B cell (primary cell): Measurements from ENCODE around the gene SLC12A3. TPM values are rescaled to one million over a fixed set of nuclear protein-coding genes. Genes with fewer than 3 reads are reported as not detected.
A peak's percentile ranks its signal among the peaks of the same experiment; 100 is the strongest.

Source experiments
- ATAC-seq: fragments of 200-7000 bp; cut with Tn5 transposase; one replicate; pipeline ENCODE4 v1.10.0; 2021; ENCODE audit warnings: low read depth, mild to moderate bottlenecking, moderate number of reproducible peaks, moderate library complexity
- CTCF ChIA-PET: fragments of 350-600 bp; sonication (Branson Sonifier 250); formaldehyde crosslinking; loops from one replicate; lab custom pipeline; 2021; ENCODE audit warnings: antibody characterized with exemption, inconsistent platforms; lab: Charles Lee
- POLR2A ChIA-PET: fragments of 350-600 bp; sonication (Branson Sonifier 250); formaldehyde crosslinking; loops from one replicate; lab custom pipeline; 2021; ENCODE audit warnings: antibody characterized with exemption; lab: Charles Lee
- DNase-seq: peaks from one replicate; pipeline ENCODE4 v3.0.0; 2013
- H2AFZ ChIP-seq: 2 replicates; pipeline ENCODE4 v1.6.1; 2012; ENCODE audit warnings: mild to moderate bottlenecking, low read depth, low read length; ENCODE audit not compliant: insufficient read depth, poor library complexity, severe bottlenecking
- H3K27ac ChIP-seq, 2 donors: 1 replicate in 1 of 2; 2 replicates in 1 of 2; pipeline ENCODE4 v1.5.1; 2012 to 2013; ENCODE audit warnings: low read length in 2 of 2, mild to moderate bottlenecking in 2 of 2, moderate library complexity in 1 of 2
- H3K27me3 ChIP-seq, 4 experiments: fragments of 200-600 bp in 1 of 4; sonication (generic) in 1 of 4; replicated peaks in 1 of 4; 1 replicate in 2 of 4; 2 replicates in 2 of 4; pipeline versions ENCODE4 v1.6.1 to v1.7.0; 2013 to 2016; ENCODE audit warnings: low read length in 3 of 4, mild to moderate bottlenecking in 2 of 4, mixed read lengths in 1 of 4, moderate library complexity in 1 of 4; ENCODE audit not compliant: insufficient read depth in 4 of 4, control insufficient read depth in 3 of 4; ENCODE audit errors: control extremely low read depth in 1 of 4
- H3K36me3 ChIP-seq, 2 experiments: replicated peaks in 1 of 2; 1 replicate in 1 of 2; 2 replicates in 1 of 2; pipeline versions ENCODE4 v1.6.1 to v1.7.1; 2013; ENCODE audit warnings: low read length in 1 of 2; ENCODE audit not compliant: insufficient read depth in 2 of 2, control insufficient read depth in 1 of 2; ENCODE audit errors: control extremely low read depth in 1 of 2, extremely low read depth in 1 of 2
- H3K4me1 ChIP-seq, 2 donors: fragments of 200-600 bp in 1 of 2; sonication (generic) in 1 of 2; 1 replicate in 1 of 2; 2 replicates in 1 of 2; pipeline versions ENCODE4 v1.5.1 to v1.6.1; 2013 to 2017; ENCODE audit warnings: low read length in 2 of 2; ENCODE audit not compliant: control insufficient read depth in 2 of 2, insufficient read depth in 2 of 2
- H3K4me2 ChIP-seq: replicated peaks from 2 replicates; pipeline ENCODE3; 2012; ENCODE audit warnings: mild to moderate bottlenecking, low read depth, low read length; ENCODE audit not compliant: poor library complexity, severe bottlenecking
- H3K4me3 ChIP-seq, 5 experiments: fragments of 200-600 bp in 1 of 5; sonication (generic) in 1 of 5; 1 replicate in 3 of 5; 2 replicates in 2 of 5; pipeline versions ENCODE4 v1.5.1 to v1.7.0; 2011 to 2016; ENCODE audit warnings: low read length in 4 of 5, mild to moderate bottlenecking in 4 of 5, low read depth in 2 of 5, control low read depth in 1 of 5, moderate library complexity in 1 of 5; ENCODE audit not compliant: insufficient read depth in 1 of 5; ENCODE audit errors: control extremely low read depth in 1 of 5, extremely low read depth in 1 of 5
- H3K79me2 ChIP-seq: fragments of 200-600 bp; sonication (generic); one replicate; pipeline ENCODE4 v1.6.0; 2016; ENCODE audit warnings: low read length; ENCODE audit not compliant: control insufficient read depth, insufficient read depth
- H3K9ac ChIP-seq: fragments of 200-600 bp; sonication (generic); 2 replicates; pipeline ENCODE4 v1.6.1; 2017; ENCODE audit warnings: mild to moderate bottlenecking, low read length, moderate library complexity
- H3K9me3 ChIP-seq, 3 donors: one replicate each; pipeline versions ENCODE4 v1.6.1 to v1.7.1; 2013; ENCODE audit warnings: low read length in 2 of 3; ENCODE audit not compliant: control insufficient read depth in 2 of 3, insufficient read depth in 1 of 3; ENCODE audit errors: control extremely low read depth in 1 of 3
- H4K20me1 ChIP-seq: 2 replicates; pipeline ENCODE4 v1.6.0; 2012; ENCODE audit warnings: mild to moderate bottlenecking, low read length; ENCODE audit not compliant: insufficient read depth, control insufficient read depth, poor library complexity, severe bottlenecking
- H3K27ac Mint-ChIP-seq: one replicate; pipeline ENCODE4 v1.8.0; 2021; ENCODE audit warnings: mixed read lengths
- H3K27me3 Mint-ChIP-seq: one replicate; pipeline ENCODE4 v1.8.0; 2021; ENCODE audit warnings: mixed read lengths
- H3K4me1 Mint-ChIP-seq: one replicate; pipeline ENCODE4 v1.8.0; 2021; ENCODE audit warnings: mixed read lengths
- H3K4me3 Mint-ChIP-seq: one replicate; pipeline ENCODE4 v1.8.0; 2021; ENCODE audit warnings: mixed read lengths
- H3K9me3 Mint-ChIP-seq: one replicate; pipeline ENCODE4 v1.8.0; 2022; ENCODE audit warnings: mixed read lengths; ENCODE audit not compliant: insufficient read depth
- CTCF ChIP-seq: fragments of 200-600 bp; IDR thresholded peaks from one replicate; pipeline ENCODE4 v1.8.0; 2022; ENCODE audit warnings: antibody characterized with exemption, mild to moderate bottlenecking
- EZH2 ChIP-seq: IDR thresholded peaks from 2 replicates; pipeline ENCODE4 v1.6.1; 2012; ENCODE audit warnings: borderline replicate concordance, low read depth, mild to moderate bottlenecking, moderate library complexity, low read length; ENCODE audit not compliant: insufficient read depth, poor library complexity, severe bottlenecking
- WGBS: methylation state at CpG from one replicate; pipeline ENCODE4 v1.1.5; 2013; ENCODE audit warnings: missing lambda C conversion rate; ENCODE audit not compliant: insufficient coverage; 5-methylcytosine and 5-hydroxymethylcytosine counted together
- intact Hi-C: fragments of 100-400 bp; cut with micrococcal nuclease; formaldehyde crosslinking; loops from one replicate; pipeline ENCODE4 v1.10.0; 2022
- polyA plus RNA-seq: library from polyadenylated mRNA; depleted of rRNA; stranded (reverse); fragments of >200 nt; gene quantifications from 2 replicates; pipeline ENCODE4 v1.2.3, GENCODE V29; 2012
- total RNA-seq, 2 donors: library from RNA; stranded (reverse); fragments of 120-200 nt in 1 of 2; gene quantifications; 1 replicate in 1 of 2; 2 replicates in 1 of 2; pipeline versions ENCODE4 v1.2.3 to v1.2.4, GENCODE V29; 2013 to 2022

The SLC12A3 gene
- total and polyA plus RNA-seq, 2 donors (not counting 1 experiment from before 2014, with no cell fraction given) = 1.3 to 4.9 TPM

GRCh38 chr16:56931892-56932720, 67.1 kb downstream of the SLC12A3 start, which contains the start of gene HERPUD1:
TSS of gene HERPUD1 (plus strand) at chr16:56932142. CDS start at chr16:56932245, 103 bp downstream.
- Histone ChIP-seq H3K9ac (peak within 1 kb of the TSS; percentile 91), H3K9me3 (no peaks in the 10 kb centered on the region), H3K4me2 (peak within 1 kb of the TSS; percentile 79), H3K36me3 (peaks cover 14 to 35% of the 10 kb centered on the region in 2 experiments), H4K20me1 (peaks cover 51% of the 10 kb centered on the region), H3K79me2 (peaks cover 55% of the 10 kb centered on the region), H2AFZ (peak within 1 kb of the TSS; percentile 66), H3K27ac (peak within 1 kb of the TSS; percentile 98 to 99), H3K4me1 (peaks cover 60 to 66% of the 10 kb centered on the region in 2 donors), H3K27me3 (no peaks in the 10 kb centered on the region), H3K4me3 (peak within 1 kb of the TSS; percentile 88 to 98 (median 95))
- TF ChIP-seq CTCF (no peak), EZH2 (no peak)
- Mint-ChIP-seq H3K4me3 (peak within 1 kb of the TSS; percentile 92), H3K27me3 (no peaks in the 10 kb centered on the region), H3K4me1 (peaks cover 55% of the 10 kb centered on the region), H3K9me3 (no peaks in the 10 kb centered on the region), H3K27ac (peak within 1 kb of the TSS; percentile 96)
- ChIA-PET POLR2A (interaction anchor here (0.6 to 7.7 kb wide), 17 partner anchors 9 to 113 kb away, joined by 3 to 108 read pairs (median 6); partner anchors contain the start of gene NLRC5), CTCF (interaction anchor here (0.9 to 10.8 kb wide), 10 partner anchors 9 to 110 kb away, joined by 3 to 140 read pairs (median 6); partner anchors contain the start of gene SLC12A3)
- DNase-seq = no peak
- under 1% methylated on average over 83 of the region's 83 CpGs for WGBS
- intact Hi-C loops = loop anchor here (1.0 to 10.0 kb wide), 8 partner anchors 15 to 505 kb away; partner anchors contain the start of genes AMFR and ARL2BP
- ATAC-seq = peak; percentile 80
